Suprapubic skin (tissue), 4 donors: ENCODE measurements around the gene GPHB5. TPM values are rescaled to one million over a fixed set of nuclear protein-coding genes. Genes with fewer than 3 reads are reported as not detected.

ENCODE experiments used
- DNase-seq, 2 donors: peaks; one replicate each; pipeline ENCODE4 v3.0.0-alpha.2; 2019; ENCODE audit warnings: low spot score in 2 of 2
- H3K27ac ChIP-seq: fragments of 200-600 bp; sonication (generic); one replicate; pipeline ENCODE4 v1.5.1; 2019
- H3K27me3 ChIP-seq: fragments of 200-600 bp; sonication (generic); one replicate; pipeline ENCODE4 v1.5.1; 2019
- H3K36me3 ChIP-seq: fragments of 200-600 bp; sonication (generic); one replicate; pipeline ENCODE4 v1.5.1; 2019
- H3K4me1 ChIP-seq: fragments of 200-600 bp; sonication (generic); one replicate; pipeline ENCODE4 v1.5.1; 2019
- H3K4me3 ChIP-seq: fragments of 200-600 bp; sonication (generic); one replicate; pipeline ENCODE4 v1.5.1; 2019; ENCODE audit warnings: mild to moderate bottlenecking
- H3K9me3 ChIP-seq: fragments of 200-600 bp; sonication (generic); one replicate; pipeline ENCODE4 v1.5.1; 2019
- EP300 ChIP-seq: sonication (generic); formaldehyde crosslinking; IDR thresholded peaks from one replicate; pipeline ENCODE4 v1.6.1; 2017; ENCODE audit warnings: antibody characterized with exemption
- POLR2A ChIP-seq, 2 donors: fragments of 450-650 bp; IDR thresholded peaks; one replicate each; pipeline ENCODE4 v1.6.1; 2017; ENCODE audit warnings: antibody characterized with exemption in 2 of 2, mild to moderate bottlenecking in 2 of 2, moderate library complexity in 2 of 2
- POLR2AphosphoS5 ChIP-seq, 3 donors: sonication (generic); formaldehyde crosslinking; IDR thresholded peaks; one replicate each; pipeline ENCODE4 v1.6.1; 2017; ENCODE audit warnings: antibody characterized with exemption in 3 of 3
- WGBS: methylation state at CpG from one replicate; pipeline ENCODE4 v1.1.5; 2018; 5-methylcytosine and 5-hydroxymethylcytosine counted together
- total RNA-seq, 4 donors: library from RNA; depleted of rRNA; stranded (reverse); fragments of >200 nt; gene quantifications; one replicate each; pipeline ENCODE4 v1.1.0, GENCODE V29; 2016
- TF ChIP-seq, protein P1 (sequence below), 2 donors: fragments of 200-600 bp in 1 of 2; fragments of 450-650 bp in 1 of 2; sonication (generic) in 1 of 2; IDR thresholded peaks; one replicate each; pipeline ENCODE4 v1.5.1; 2016 to 2019; ENCODE audit warnings: antibody characterized with exemption in 2 of 2, mild to moderate bottlenecking in 1 of 2, moderate library complexity in 1 of 2

The GPHB5 gene
- not detected for total RNA-seq

GRCh38 chr14:63318835-63319234 lies at the start of gene GPHB5:
GPHB5 (minus strand) TSS chr14:63318935; CDS start chr14:63317849, 1,086 bp downstream.
- Histone ChIP-seq H3K27me3 (peaks cover 4% of the 10 kb centered on the region), H3K9me3 (no peaks in the 10 kb centered on the region), H3K4me3 (no peak within 1 kb of the TSS), H3K27ac (no peak within 1 kb of the TSS), H3K36me3 (no peaks in the 10 kb centered on the region), H3K4me1 (no peaks in the 10 kb centered on the region)
- TF ChIP-seq POLR2A (IDR thresholded peaks at IDR 0.05) (no peak), EP300 (no peak), POLR2AphosphoS5 (IDR thresholded peaks at IDR 0.05) (no peak)
- no peak for DNase-seq

DNA sequence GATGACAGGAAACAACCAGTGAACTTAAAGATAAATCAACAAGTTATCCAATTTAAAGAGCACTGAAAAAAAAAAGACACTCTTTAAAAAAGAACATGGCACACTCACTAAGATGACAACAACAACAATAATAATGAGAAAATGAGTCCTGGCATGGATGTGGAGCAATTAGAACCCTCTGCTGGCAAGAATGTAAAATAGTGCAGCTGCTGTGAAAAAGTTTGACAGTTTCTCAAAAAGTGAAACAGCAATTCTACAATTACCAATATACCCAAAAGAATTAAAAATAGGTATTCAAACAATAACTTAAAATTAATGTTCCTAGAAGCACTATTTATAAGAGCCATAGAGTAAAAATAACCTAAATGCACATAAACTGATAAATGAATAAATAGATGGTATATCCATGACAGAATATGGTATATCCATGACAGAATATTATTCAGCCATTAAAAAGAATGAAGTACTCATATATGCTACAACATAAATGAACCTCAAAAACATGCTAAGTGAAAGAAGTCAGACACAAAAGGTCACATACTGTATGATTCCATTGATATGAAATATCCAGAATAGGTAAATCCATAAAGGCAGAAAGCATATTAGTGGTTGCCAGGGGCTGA lies 49.1 kb upstream of the GPHB5 start:
- no peak for TF ChIP-seq EP300
- TF ChIP-seq, protein P1, sequence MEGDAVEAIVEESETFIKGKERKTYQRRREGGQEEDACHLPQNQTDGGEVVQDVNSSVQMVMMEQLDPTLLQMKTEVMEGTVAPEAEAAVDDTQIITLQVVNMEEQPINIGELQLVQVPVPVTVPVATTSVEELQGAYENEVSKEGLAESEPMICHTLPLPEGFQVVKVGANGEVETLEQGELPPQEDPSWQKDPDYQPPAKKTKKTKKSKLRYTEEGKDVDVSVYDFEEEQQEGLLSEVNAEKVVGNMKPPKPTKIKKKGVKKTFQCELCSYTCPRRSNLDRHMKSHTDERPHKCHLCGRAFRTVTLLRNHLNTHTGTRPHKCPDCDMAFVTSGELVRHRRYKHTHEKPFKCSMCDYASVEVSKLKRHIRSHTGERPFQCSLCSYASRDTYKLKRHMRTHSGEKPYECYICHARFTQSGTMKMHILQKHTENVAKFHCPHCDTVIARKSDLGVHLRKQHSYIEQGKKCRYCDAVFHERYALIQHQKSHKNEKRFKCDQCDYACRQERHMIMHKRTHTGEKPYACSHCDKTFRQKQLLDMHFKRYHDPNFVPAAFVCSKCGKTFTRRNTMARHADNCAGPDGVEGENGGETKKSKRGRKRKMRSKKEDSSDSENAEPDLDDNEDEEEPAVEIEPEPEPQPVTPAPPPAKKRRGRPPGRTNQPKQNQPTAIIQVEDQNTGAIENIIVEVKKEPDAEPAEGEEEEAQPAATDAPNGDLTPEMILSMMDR (IDR thresholded peaks at IDR 0.05) = no peak
- no peak for TF ChIP-seq POLR2AphosphoS5 (IDR thresholded peaks at IDR 0.05)
- TF ChIP-seq POLR2A (IDR thresholded peaks at IDR 0.05) = no peak
- H3K36me3 ChIP-seq = no peaks in the 10 kb centered on the region
- no peak overlapping the region for H3K27ac ChIP-seq
- no peak for DNase-seq
- H3K27me3 ChIP-seq = no peaks in the 10 kb centered on the region
- H3K4me1 ChIP-seq = no peaks in the 10 kb centered on the region
- no peak overlapping the region for H3K4me3 ChIP-seq
- H3K9me3 ChIP-seq = peaks cover 12% of the 10 kb centered on the region

DNA sequence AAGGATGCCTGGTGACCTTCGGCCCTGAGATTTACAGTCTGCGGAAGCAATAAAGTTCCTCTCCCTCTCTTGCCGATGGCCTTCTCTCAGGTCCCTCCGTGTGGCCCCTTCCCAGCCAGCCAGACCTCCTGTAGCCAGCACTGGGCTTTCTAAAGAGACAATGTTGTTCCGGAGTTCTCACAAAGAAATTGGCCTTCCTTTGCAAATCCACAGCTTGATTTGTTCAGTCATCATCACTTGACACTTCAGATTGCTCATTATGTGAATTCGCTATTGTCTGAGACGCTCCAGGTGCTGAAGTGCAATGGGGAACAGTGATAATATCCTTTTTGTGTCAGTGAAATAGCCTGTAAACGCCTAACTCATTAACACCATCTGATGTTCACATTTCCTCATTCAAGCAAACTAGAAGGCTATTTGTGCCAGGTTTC lies 43.7 kb upstream of the GPHB5 start:
- no peaks in the 10 kb centered on the region for H3K36me3 ChIP-seq
- no peaks in the 10 kb centered on the region for H3K4me1 ChIP-seq
- H3K9me3 ChIP-seq = peaks cover 8% of the 10 kb centered on the region
- H3K27me3 ChIP-seq = no peaks in the 10 kb centered on the region
- no peak for DNase-seq
- H3K4me3 ChIP-seq = no peak overlapping the region
- TF ChIP-seq POLR2A (IDR thresholded peaks at IDR 0.05) (no peak), EP300 (no peak), POLR2AphosphoS5 (IDR thresholded peaks at IDR 0.05) (no peak)
- TF ChIP-seq, protein P1 (IDR thresholded peaks at IDR 0.05) = no peak
- 47% methylated on average over 8 of the region's 8 CpGs for WGBS
- no peak overlapping the region for H3K27ac ChIP-seq

GRCh38 chr14:63361790-63362189 lies 43.1 kb upstream of the GPHB5 start:
- no peak for DNase-seq
- 77% methylated on average over 4 of the region's 4 CpGs for WGBS
- H3K9me3 ChIP-seq = peaks cover 7% of the 10 kb centered on the region
- no peaks in the 10 kb centered on the region for H3K4me1 ChIP-seq
- TF ChIP-seq POLR2AphosphoS5 (IDR thresholded peaks at IDR 0.05) (no peak), POLR2A (IDR thresholded peaks at IDR 0.05) (no peak), EP300 (no peak)
- TF ChIP-seq, protein P1 (IDR thresholded peaks at IDR 0.05) = no peak
- no peak overlapping the region for H3K27ac ChIP-seq
- H3K4me3 ChIP-seq = no peak overlapping the region
- H3K27me3 ChIP-seq = no peaks in the 10 kb centered on the region
- no peaks in the 10 kb centered on the region for H3K36me3 ChIP-seq

- TF ChIP-seq POLR2AphosphoS5 (IDR thresholded peaks at IDR 0.05) (no peak), EP300 (no peak), POLR2A (IDR thresholded peaks at IDR 0.05) (no peak)
- TF ChIP-seq, protein P1 (IDR thresholded peaks at IDR 0.05) = no peak
- WGBS = 89% methylated on average over 4 of the region's 7 CpGs
- H3K4me1 ChIP-seq = no peaks in the 10 kb centered on the region
- no peaks in the 10 kb centered on the region for H3K9me3 ChIP-seq
- no peak for DNase-seq
- H3K27ac ChIP-seq = no peak overlapping the region
- no peak overlapping the region for H3K4me3 ChIP-seq
- no peaks in the 10 kb centered on the region for H3K36me3 ChIP-seq
- H3K27me3 ChIP-seq = no peaks in the 10 kb centered on the region
Observed at GRCh38 chr14:63357841-63358240, 39.1 kb upstream of the GPHB5 start.

DNA sequence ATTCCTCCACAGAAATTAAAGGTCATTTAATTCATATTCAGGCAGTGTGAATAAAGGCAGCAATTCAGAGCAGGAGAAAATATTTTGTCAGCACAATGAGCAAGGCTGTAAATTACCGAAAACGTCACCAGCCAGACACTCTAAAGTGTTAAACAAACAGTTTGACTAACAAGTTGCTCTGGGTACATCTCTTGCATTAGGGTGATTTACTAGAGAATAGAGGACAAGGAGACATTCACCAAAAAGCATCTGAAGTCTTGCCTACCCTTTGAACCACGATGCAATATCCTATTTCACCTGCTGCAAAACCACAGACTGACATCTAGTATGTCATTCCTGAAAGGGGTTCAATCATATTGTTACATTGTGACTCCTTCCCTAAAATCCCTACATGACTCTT lies 27.1 kb upstream of the GPHB5 start:
- Histone ChIP-seq H3K27me3 (no peaks in the 10 kb centered on the region), H3K4me3 (no peak overlapping the region), H3K27ac (no peak overlapping the region), H3K36me3 (no peaks in the 10 kb centered on the region), H3K9me3 (no peaks in the 10 kb centered on the region), H3K4me1 (no peaks in the 10 kb centered on the region)
- DNase-seq = no peak
- TF ChIP-seq, protein P1 (IDR thresholded peaks at IDR 0.05) = no peak
- no peak for TF ChIP-seq EP300
- TF ChIP-seq POLR2AphosphoS5 (IDR thresholded peaks at IDR 0.05) = no peak
- no peak for TF ChIP-seq POLR2A (IDR thresholded peaks at IDR 0.05)
- WGBS = 53% methylated on average over 3 of the region's 3 CpGs
